Osteoblast (primary cell): Measurements from ENCODE around the gene PCDHB3. TPM values are rescaled to one million over a fixed set of nuclear protein-coding genes. Genes with fewer than 3 reads are reported as not detected.
A peak's percentile ranks its signal among the peaks of the same experiment; 100 is the strongest.

ENCODE experiments used
- DNase-seq: peaks from one replicate; pipeline ENCODE4 v3.0.0; 2011; ENCODE audit warnings: low spot score, mixed read lengths; ENCODE audit not compliant: insufficient read length; ENCODE audit errors: missing footprints
- H2AFZ ChIP-seq: 2 replicates; pipeline ENCODE4 v1.6.0; 2011; ENCODE audit warnings: mild to moderate bottlenecking, low read length
- H3K27ac ChIP-seq: 2 replicates; pipeline ENCODE4 v1.5.1; 2011; ENCODE audit warnings: mild to moderate bottlenecking, low read depth, low read length, moderate library complexity
- H3K27me3 ChIP-seq: 2 replicates; pipeline ENCODE4 v1.6.0; 2012; ENCODE audit warnings: mild to moderate bottlenecking, control low read depth, inconsistent platforms, low read length, moderate library complexity; ENCODE audit not compliant: insufficient read depth
- H3K36me3 ChIP-seq: 2 replicates; pipeline ENCODE4 v1.5.1; 2011; ENCODE audit warnings: mild to moderate bottlenecking, low read length, control low read depth, moderate library complexity; ENCODE audit not compliant: insufficient read depth
- H3K4me1 ChIP-seq: 2 replicates; pipeline ENCODE4 v1.5.1; 2011; ENCODE audit warnings: mild to moderate bottlenecking, low read length, control low read depth, moderate library complexity; ENCODE audit not compliant: insufficient read depth
- H3K4me2 ChIP-seq: 2 replicates; pipeline ENCODE4 v1.6.0; 2011; ENCODE audit warnings: mild to moderate bottlenecking, low read length; ENCODE audit not compliant: insufficient read depth
- H3K4me3 ChIP-seq: fragments of 200-600 bp; sonication (generic); 3 replicates; pipeline ENCODE4 v1.5.1; 2012; ENCODE audit warnings: mild to moderate bottlenecking, low read length, inconsistent platforms; ENCODE audit not compliant: insufficient read depth
- H3K79me2 ChIP-seq: 2 replicates; pipeline ENCODE4 v1.6.0; 2012; ENCODE audit warnings: mild to moderate bottlenecking, low read length, control low read depth, inconsistent platforms; ENCODE audit not compliant: insufficient read depth
- H3K9me3 ChIP-seq: 2 replicates; pipeline ENCODE4 v1.5.1; 2011; ENCODE audit warnings: low read depth, low read length, control low read depth
- H4K20me1 ChIP-seq: 2 replicates; pipeline ENCODE4 v1.6.0; 2012; ENCODE audit warnings: mild to moderate bottlenecking, low read length, control low read depth; ENCODE audit not compliant: insufficient read depth
- CTCF ChIP-seq: IDR thresholded peaks from 2 replicates; pipeline ENCODE4 v1.5.1; 2011; ENCODE audit warnings: mild to moderate bottlenecking, low read depth, low read length, moderate library complexity; ENCODE audit errors: extremely low read depth
- total RNA-seq: library from RNA; depleted of rRNA; stranded (reverse); fragments of >200 nt; gene quantifications from 2 replicates; pipeline ENCODE4 v1.2.3, GENCODE V29; 2012

PCDHB3 gene
- total RNA-seq = 0.36 and 0.88 TPM in 2 replicates

GRCh38 chr5:141100243-141100805 is at the start of gene PCDHB3:
Gene PCDHB3, plus strand, starts transcription at chr5:141100473. Its CDS starts 177 bp downstream, at chr5:141100650.
- no peak within 1 kb of the TSS for H2AFZ ChIP-seq
- H3K27ac ChIP-seq = no peak within 1 kb of the TSS
- no peaks in the 10 kb centered on the region for H3K9me3 ChIP-seq
- H3K4me2 ChIP-seq = no peak within 1 kb of the TSS
- H3K36me3 ChIP-seq = no peaks in the 10 kb centered on the region
- TF ChIP-seq CTCF = peak; percentile 46
- H3K4me3 ChIP-seq = peak within 1 kb of the TSS; percentile 22
- DNase-seq = peak; percentile 76
- H3K4me1 ChIP-seq = no peaks in the 10 kb centered on the region
- no peaks in the 10 kb centered on the region for H3K27me3 ChIP-seq
- no peaks in the 10 kb centered on the region for H4K20me1 ChIP-seq
- no peaks in the 10 kb centered on the region for H3K79me2 ChIP-seq

GRCh38 chr5:141050622-141051520 is 49.4 kb upstream of the PCDHB3 start, which contains the start of gene PCDHB1:
Gene PCDHB1, plus strand, starts transcription at chr5:141051374. Its CDS starts 97 bp downstream, at chr5:141051471.
- Histone ChIP-seq H3K36me3 (no peaks in the 10 kb centered on the region), H3K27me3 (no peaks in the 10 kb centered on the region), H3K4me3 (peak within 1 kb of the TSS; percentile 54), H4K20me1 (no peaks in the 10 kb centered on the region), H2AFZ (peak within 1 kb of the TSS; percentile 27), H3K9me3 (no peaks in the 10 kb centered on the region), H3K79me2 (no peaks in the 10 kb centered on the region), H3K4me2 (peak within 1 kb of the TSS; percentile 64), H3K27ac (no peak within 1 kb of the TSS), H3K4me1 (no peaks in the 10 kb centered on the region)
- peak; percentile 10 for DNase-seq
- TF ChIP-seq CTCF = no peak

- Histone ChIP-seq H3K79me2 (no peaks in the 10 kb centered on the region), H3K4me1 (no peaks in the 10 kb centered on the region), H3K4me2 (peak overlapping the region; percentile 64), H3K36me3 (no peaks in the 10 kb centered on the region), H3K27ac (no peak overlapping the region), H4K20me1 (no peaks in the 10 kb centered on the region), H3K9me3 (no peaks in the 10 kb centered on the region), H3K4me3 (peak overlapping the region; percentile 54), H2AFZ (peak overlapping the region; percentile 27), H3K27me3 (no peaks in the 10 kb centered on the region)
- TF ChIP-seq CTCF = no peak
- DNase-seq = peak; percentile 21
Measured at GRCh38 chr5:141051521-141051866, 48.8 kb upstream of the PCDHB3 start.

- H3K4me3 ChIP-seq = no peak overlapping the region
- H3K79me2 ChIP-seq = no peaks in the 10 kb centered on the region
- no peaks in the 10 kb centered on the region for H3K9me3 ChIP-seq
- H3K27me3 ChIP-seq = no peaks in the 10 kb centered on the region
- no peak overlapping the region for H3K4me2 ChIP-seq
- no peak overlapping the region for H3K27ac ChIP-seq
- no peak for DNase-seq
- H4K20me1 ChIP-seq = no peaks in the 10 kb centered on the region
- no peaks in the 10 kb centered on the region for H3K36me3 ChIP-seq
- H2AFZ ChIP-seq = no peak overlapping the region
- no peaks in the 10 kb centered on the region for H3K4me1 ChIP-seq
- TF ChIP-seq CTCF = no peak
Measured at GRCh38 chr5:141077826-141078225, 22.4 kb upstream of the PCDHB3 start.
